ENCODE measurements around the gene CLCN6. TPM values are rescaled to one million over a fixed set of nuclear protein-coding genes. Genes with fewer than 3 reads are reported as not detected.

The CLCN6 gene
- polyA plus RNA-seq, 1 experiment: 6.1 TPM

GRCh38 chr1:11788549-11789053, 17.4 kb upstream of the CLCN6 start:
- ChIA-PET CTCF (interaction anchor here (1.0 to 1.1 kb wide), 2 partner anchors 16 to 124 kb away, joined by 3 read pairs; no protein-coding TSS in a partner anchor), POLR2A (no interaction called here)
- Histone ChIP-seq H3K4me3 (ENCODE audit: low read depth, low read length) (no peak overlapping the region), H3K36me3 (ENCODE audit: control insufficient read depth, insufficient read depth, low read length) (peaks cover 8% of the 10 kb centered on the region), H3K27me3 (ENCODE audit: control insufficient read depth, insufficient read depth, low read length) (no peaks in the 10 kb centered on the region)
- no peak for TF ChIP-seq CTCF (IDR thresholded peaks at IDR 0.05; ENCODE audit: insufficient read depth, low read depth, low read length)
- DNase-seq (ENCODE audit: low read depth): no peak

GRCh38 chr1:11789126-11790067, 16.6 kb upstream of the CLCN6 start:
- Histone ChIP-seq H3K4me3 (ENCODE audit: low read depth, low read length) (no peak overlapping the region), H3K36me3 (ENCODE audit: control insufficient read depth, insufficient read depth, low read length) (peaks cover 16% of the 10 kb centered on the region), H3K27me3 (ENCODE audit: control insufficient read depth, insufficient read depth, low read length) (no peaks in the 10 kb centered on the region)
- TF ChIP-seq CTCF (IDR thresholded peaks at IDR 0.05; ENCODE audit: insufficient read depth, low read depth, low read length): no peak
- ChIA-PET POLR2A (no interaction called here), CTCF (interaction anchor here (0.5 to 1.1 kb wide), 2 partner anchors 15 to 1839 kb away, joined by 3 read pairs; no protein-coding TSS in a partner anchor)
- no peak for DNase-seq (ENCODE audit: low read depth)

GRCh38 chr1:11790101-11790879, 15.7 kb upstream of the CLCN6 start:
- no peak for TF ChIP-seq CTCF (IDR thresholded peaks at IDR 0.05; ENCODE audit: insufficient read depth, low read depth, low read length)
- Histone ChIP-seq H3K27me3 (ENCODE audit: control insufficient read depth, insufficient read depth, low read length) (no peaks in the 10 kb centered on the region), H3K36me3 (ENCODE audit: control insufficient read depth, insufficient read depth, low read length) (peaks cover 21% of the 10 kb centered on the region), H3K4me3 (ENCODE audit: low read depth, low read length) (no peak overlapping the region)
- ChIA-PET CTCF (interaction anchor here (0.5 kb wide), 1 partner anchor 1840 kb away, joined by 3 read pairs; no protein-coding TSS in a partner anchor), POLR2A (interaction anchor here (1.4 kb wide), 1 partner anchor 13 kb away, joined by 14 read pairs; no protein-coding TSS in a partner anchor)
- no peak for DNase-seq (ENCODE audit: low read depth)

GRCh38 chr1:11790880-11791715, 14.9 kb upstream of the CLCN6 start:
- Histone ChIP-seq H3K27me3 (ENCODE audit: control insufficient read depth, insufficient read depth, low read length) (no peaks in the 10 kb centered on the region), H3K36me3 (ENCODE audit: control insufficient read depth, insufficient read depth, low read length) (peaks cover 24% of the 10 kb centered on the region), H3K4me3 (ENCODE audit: low read depth, low read length) (no peak overlapping the region)
- ChIA-PET CTCF (no interaction called here), POLR2A (interaction anchor here (1.4 kb wide), 1 partner anchor 12 kb away, joined by 14 read pairs; no protein-coding TSS in a partner anchor)
- no peak for TF ChIP-seq CTCF (IDR thresholded peaks at IDR 0.05; ENCODE audit: insufficient read depth, low read depth, low read length)
- DNase-seq (ENCODE audit: low read depth): peak; percentile 81
